ENCODE results near the gene RAPGEF5.

The RAPGEF5 gene

GRCh38 chr7:22174574-22174953, 182.4 kb downstream of the RAPGEF5 start:
- POLR2A ChIA-PET, result no interaction called here
- TF ChIP-seq CTCF (IDR thresholded peaks at IDR 0.05; ENCODE audit: control extremely low read depth, extremely low read depth, low read depth, missing control alignments), result no peak
- DNase-seq (ENCODE audit: extremely low spot score), result no peak
- CTCF ChIA-PET, result interaction anchor here (1.3 kb wide), 2 partner anchors 26 to 31 kb away, joined by 3 to 4 read pairs; no protein-coding TSS in a partner anchor

GRCh38 chr7:22173685-22174573, 183.0 kb downstream of the RAPGEF5 start:
- DNase-seq (ENCODE audit: extremely low spot score), result peak; percentile 30
- TF ChIP-seq CTCF (IDR thresholded peaks at IDR 0.05; ENCODE audit: control extremely low read depth, extremely low read depth, low read depth, missing control alignments), result no peak
- POLR2A ChIA-PET, result no interaction called here
- CTCF ChIA-PET, result interaction anchor here (0.9 to 2.1 kb wide), 5 partner anchors 14 to 91 kb away, joined by 3 to 6 read pairs (median 3); no protein-coding TSS in a partner anchor

GRCh38 chr7:22168129-22168634, 188.8 kb downstream of the RAPGEF5 start:
- DNase-seq (ENCODE audit: extremely low spot score), result no peak
- POLR2A ChIA-PET, result no interaction called here
- CTCF ChIA-PET, result interaction anchor here (1.4 kb wide), 1 partner anchor 57 kb away, joined by 3 read pairs; no protein-coding TSS in a partner anchor
- TF ChIP-seq CTCF (IDR thresholded peaks at IDR 0.05; ENCODE audit: control extremely low read depth, extremely low read depth, low read depth, missing control alignments), result no peak

- no peak for DNase-seq (ENCODE audit: extremely low spot score)
- no peak for TF ChIP-seq CTCF (IDR thresholded peaks at IDR 0.05; ENCODE audit: control extremely low read depth, extremely low read depth, low read depth, missing control alignments)
- ChIA-PET CTCF (interaction anchor here (1.4 kb wide), 1 partner anchor 56 kb away, joined by 3 read pairs; no protein-coding TSS in a partner anchor), POLR2A (no interaction called here)
Observed at GRCh38 chr7:22167482-22167881, 189.5 kb downstream of the RAPGEF5 start.

GRCh38 chr7:22166928-22167327, 190.0 kb downstream of the RAPGEF5 start:
- POLR2A ChIA-PET, result no interaction called here
- TF ChIP-seq CTCF (IDR thresholded peaks at IDR 0.05; ENCODE audit: control extremely low read depth, extremely low read depth, low read depth, missing control alignments), result no peak
- CTCF ChIA-PET, result no interaction called here
- no peak for DNase-seq (ENCODE audit: extremely low spot score)

GRCh38 chr7:22159341-22159740, 197.6 kb downstream of the RAPGEF5 start:
- ChIA-PET CTCF (interaction anchor here (0.9 to 1.1 kb wide), 3 partner anchors 11 to 18 kb away, joined by 3 read pairs; no protein-coding TSS in a partner anchor), POLR2A (no interaction called here)
- no peak for TF ChIP-seq CTCF (IDR thresholded peaks at IDR 0.05; ENCODE audit: control extremely low read depth, extremely low read depth, low read depth, missing control alignments)
- DNase-seq (ENCODE audit: extremely low spot score), result no peak
